OCI-LY1 (cell line): ENCODE data around the gene SLC27A1.
A peak's percentile ranks its signal among the peaks of the same experiment; 100 is the strongest.

Experiments used
- H2AFZ ChIP-seq: fragments of 200-600 bp; sonication (generic), shearing (Covaris generic); 2 replicates; pipeline ENCODE4 v1.6.0; 2014; ENCODE audit warnings: antibody characterized with exemption, mild to moderate bottlenecking, low read length
- H3F3A ChIP-seq: fragments of 200-600 bp; sonication (generic), shearing (Covaris generic); 2 replicates; pipeline ENCODE4 v1.6.0; 2014; ENCODE audit warnings: mild to moderate bottlenecking, antibody characterized with exemption, low read length, moderate library complexity; ENCODE audit not compliant: insufficient read depth
- H3K27ac ChIP-seq: fragments of 200-600 bp; sonication (generic); 2 replicates; pipeline ENCODE4 v1.5.1; 2014; ENCODE audit warnings: low read length, mixed run types, mild to moderate bottlenecking, low read depth; ENCODE audit not compliant: poor library complexity, severe bottlenecking
- H3K27me3 ChIP-seq: fragments of 200-600 bp; sonication (generic); 2 replicates; pipeline ENCODE4 v1.6.0; 2014; ENCODE audit warnings: antibody characterized with exemption, mild to moderate bottlenecking, low read length, moderate library complexity; ENCODE audit not compliant: insufficient read depth
- H3K36me3 ChIP-seq: fragments of 200-600 bp; sonication (generic); 2 replicates; pipeline ENCODE4 v1.6.1; 2014; ENCODE audit warnings: mild to moderate bottlenecking, antibody characterized with exemption, low read length, moderate library complexity, mixed read lengths; ENCODE audit not compliant: insufficient read depth
- H3K4me1 ChIP-seq: fragments of 200-600 bp; sonication (generic); 2 replicates; pipeline ENCODE4 v1.5.1; 2014; ENCODE audit warnings: mild to moderate bottlenecking, low read length, moderate library complexity; ENCODE audit not compliant: insufficient read depth, severe bottlenecking
- H3K4me2 ChIP-seq: fragments of 200-600 bp; sonication (generic), shearing (Covaris generic); 2 replicates; pipeline ENCODE4 v1.6.1; 2014; ENCODE audit warnings: low read length
- H3K4me3 ChIP-seq: fragments of 200-600 bp; sonication (generic); 2 replicates; pipeline ENCODE4 v1.5.1; 2014; ENCODE audit warnings: low read length, low read depth, mild to moderate bottlenecking, mixed read lengths; ENCODE audit not compliant: poor library complexity, severe bottlenecking
- H3K79me2 ChIP-seq: fragments of 200-600 bp; shearing (Covaris generic); 2 replicates; pipeline ENCODE4 v1.6.1; 2016; ENCODE audit warnings: mixed run types, low read length, mixed read lengths; ENCODE audit not compliant: insufficient read depth
- H3K9ac ChIP-seq: fragments of 200-600 bp; sonication (generic), shearing (Covaris generic); 2 replicates; pipeline ENCODE4 v1.6.1; 2014; ENCODE audit warnings: mild to moderate bottlenecking, low read length, mixed read lengths
- H3K9me2 ChIP-seq: fragments of 200-600 bp; sonication (generic), shearing (Covaris generic); 2 replicates; pipeline ENCODE4 v1.6.1; 2014; ENCODE audit warnings: low read depth, mild to moderate bottlenecking, low read length, mixed read lengths
- H3K9me3 ChIP-seq: fragments of 200-600 bp; shearing (Covaris generic); 2 replicates; pipeline ENCODE4 v1.6.1; 2014; ENCODE audit warnings: low read length, mixed read lengths
- H4K20me1 ChIP-seq: fragments of 200-600 bp; sonication (generic), shearing (Covaris generic); 2 replicates; pipeline ENCODE4 v1.6.0; 2016; ENCODE audit warnings: mild to moderate bottlenecking, low read length; ENCODE audit not compliant: insufficient read depth
- CTCF ChIP-seq: fragments of 200-600 bp; sonication (generic), shearing (Covaris generic); IDR thresholded peaks from 2 replicates; pipeline ENCODE4 v1.5.1; 2017; ENCODE audit warnings: mild to moderate bottlenecking, antibody characterized with exemption, low read length, moderate library complexity, mixed read lengths
- EZH2 ChIP-seq: fragments of 200-600 bp; sonication (generic), shearing (Covaris generic); IDR thresholded peaks from 2 replicates; pipeline ENCODE4 v1.8.0; 2017; ENCODE audit warnings: borderline replicate concordance, mixed run types, mild to moderate bottlenecking, antibody characterized with exemption, low read length, moderate library complexity, mixed read lengths

The SLC27A1 gene

GRCh38 chr19:17520865-17521264 is 50.5 kb downstream of the SLC27A1 start:
- Histone ChIP-seq H3K4me1 (peaks cover 21% of the 10 kb centered on the region), H3K9me2 (no peaks in the 10 kb centered on the region), H3K4me2 (no peak overlapping the region), H2AFZ (no peak overlapping the region), H3K27me3 (no peaks in the 10 kb centered on the region), H3K9me3 (peaks cover 9% of the 10 kb centered on the region), H3K27ac (no peak overlapping the region), H3K36me3 (peaks cover 29% of the 10 kb centered on the region), H3K79me2 (no peaks in the 10 kb centered on the region), H4K20me1 (no peaks in the 10 kb centered on the region), H3K4me3 (no peak overlapping the region), H3F3A (no peaks in the 10 kb centered on the region), H3K9ac (no peak overlapping the region)
- TF ChIP-seq CTCF (no peak), EZH2 (no peak)

GRCh38 chr19:17522988-17523872 is 52.9 kb downstream of the SLC27A1 start:
- peak overlapping the region; percentile 8 for H3K4me3 ChIP-seq
- no peaks in the 10 kb centered on the region for H4K20me1 ChIP-seq
- H3K4me1 ChIP-seq, result peaks cover 37% of the 10 kb centered on the region
- peak overlapping the region; percentile 90 for H3K27ac ChIP-seq
- peaks cover 8% of the 10 kb centered on the region; the same call in 1 of the 2 replicates for H3K36me3 ChIP-seq
- no peaks in the 10 kb centered on the region for H3F3A ChIP-seq
- peak overlapping the region; percentile 35; the same call in 1 of the 2 replicates for H3K9ac ChIP-seq
- no peaks in the 10 kb centered on the region for H3K27me3 ChIP-seq
- no peaks in the 10 kb centered on the region for H3K9me2 ChIP-seq
- H3K9me3 ChIP-seq, result no peaks in the 10 kb centered on the region
- TF ChIP-seq EZH2 (no peak), CTCF (no peak)
- H3K79me2 ChIP-seq, result no peaks in the 10 kb centered on the region
- H2AFZ ChIP-seq, result no peak overlapping the region
- peak overlapping the region; percentile 20 for H3K4me2 ChIP-seq

- Histone ChIP-seq H3K4me3 (no peak overlapping the region), H3K27me3 (no peaks in the 10 kb centered on the region), H4K20me1 (no peaks in the 10 kb centered on the region), H3F3A (no peaks in the 10 kb centered on the region), H3K36me3 (peaks cover 11% of the 10 kb centered on the region), H3K9ac (no peak overlapping the region), H3K9me3 (no peaks in the 10 kb centered on the region), H3K9me2 (no peaks in the 10 kb centered on the region), H3K4me1 (peaks cover 41% of the 10 kb centered on the region), H3K4me2 (no peak overlapping the region), H3K27ac (peak overlapping the region; percentile 90), H3K79me2 (no peaks in the 10 kb centered on the region), H2AFZ (no peak overlapping the region)
- TF ChIP-seq EZH2 (no peak), CTCF (no peak)
Measured at GRCh38 chr19:17524651-17525050, 54.3 kb downstream of the SLC27A1 start.
